NOMO-1 treated with dmso at 0.1 percent for 144 hours (cell line): ENCODE data around the gene FGF22.
"Not testable (repeated sequence)": the region's sequence is repeated elsewhere in the genome, so short reads cannot be mapped to it uniquely, and the experiment has no call there.

Source experiments
- DNase-seq: peaks from one replicate; lab custom pipeline; 2025; ENCODE audit not compliant: unreplicated experiment; lab: John Stamatoyannopoulos, UW

FGF22 gene

DNA sequence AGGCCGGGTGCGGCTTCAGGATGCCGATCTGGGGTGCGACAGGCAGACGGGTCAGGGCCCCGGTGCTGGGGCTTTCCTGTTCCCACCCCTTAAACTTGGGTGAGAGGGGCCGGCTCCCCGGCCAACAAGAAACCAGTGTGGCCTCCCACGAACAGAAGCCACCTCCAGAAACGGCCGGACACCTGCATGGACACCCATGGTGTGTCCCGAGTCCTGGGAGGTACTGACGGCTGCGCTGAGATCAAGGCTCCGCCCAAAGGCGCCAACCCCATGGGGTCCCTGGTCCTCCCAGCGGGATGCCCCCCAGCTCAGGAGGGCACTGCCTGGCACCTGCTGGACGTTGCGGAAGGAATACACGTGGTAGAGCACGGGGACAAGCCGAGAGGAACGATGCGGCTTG lies 17.9 kb upstream of the FGF22 start:
- no peak for DNase-seq

DNA sequence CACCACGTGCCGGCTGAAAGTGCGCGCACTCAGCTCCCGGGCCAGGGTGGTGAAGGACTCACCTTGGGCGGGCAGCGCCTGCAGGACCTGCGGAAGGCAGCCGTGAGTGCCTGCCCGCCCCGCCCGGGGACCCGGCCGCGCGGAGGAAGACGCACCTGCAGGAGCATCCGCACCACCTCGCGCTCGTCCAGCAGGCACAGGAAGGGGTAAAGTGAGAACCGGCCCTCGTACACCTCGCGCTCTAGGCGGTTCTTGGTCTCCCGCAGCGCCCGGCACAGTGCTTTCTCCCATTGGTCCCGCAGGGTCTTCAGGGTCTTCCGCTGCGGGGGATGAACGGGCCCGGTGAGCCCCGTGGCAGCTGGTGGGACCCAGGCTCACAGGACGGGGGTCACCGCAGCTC lies 17.0 kb upstream of the FGF22 start:
- no peak for DNase-seq

DNA sequence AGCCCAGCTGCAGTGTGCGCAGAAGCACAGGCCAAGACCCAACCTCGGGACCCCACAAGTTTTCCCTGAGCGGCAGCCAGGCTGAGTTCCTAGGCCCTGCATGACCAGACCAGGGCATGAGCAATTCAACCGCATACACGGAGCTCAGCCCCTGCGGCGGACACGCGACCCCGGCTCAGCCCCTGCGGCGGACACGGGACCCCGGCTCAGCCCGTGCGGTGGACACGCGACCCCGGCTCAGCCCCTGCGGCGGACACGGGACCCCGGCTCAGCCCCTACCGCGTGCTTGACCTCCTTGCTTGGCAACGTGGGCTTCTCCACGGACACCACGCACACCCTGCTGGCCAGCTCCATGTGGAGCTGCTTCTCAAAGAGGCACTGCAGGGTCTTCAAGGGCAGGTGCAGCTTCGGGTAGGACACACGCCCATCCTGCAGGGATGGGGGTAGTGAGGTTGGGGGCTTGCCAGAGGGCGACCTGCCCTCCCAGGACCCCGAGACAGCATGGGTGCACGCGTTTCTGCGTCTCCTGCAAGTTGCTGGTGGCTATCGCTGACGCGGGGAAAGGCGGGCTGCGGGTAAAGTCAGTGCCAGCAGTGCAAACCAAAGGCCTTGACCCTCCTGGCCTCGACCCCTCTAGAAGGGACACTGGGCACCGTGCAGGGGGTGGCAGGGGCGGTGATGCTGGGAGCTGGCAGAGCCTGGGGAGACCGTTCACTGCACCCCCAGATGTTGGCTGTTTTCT lies 16.3 kb upstream of the FGF22 start:
- no peak for DNase-seq

DNA sequence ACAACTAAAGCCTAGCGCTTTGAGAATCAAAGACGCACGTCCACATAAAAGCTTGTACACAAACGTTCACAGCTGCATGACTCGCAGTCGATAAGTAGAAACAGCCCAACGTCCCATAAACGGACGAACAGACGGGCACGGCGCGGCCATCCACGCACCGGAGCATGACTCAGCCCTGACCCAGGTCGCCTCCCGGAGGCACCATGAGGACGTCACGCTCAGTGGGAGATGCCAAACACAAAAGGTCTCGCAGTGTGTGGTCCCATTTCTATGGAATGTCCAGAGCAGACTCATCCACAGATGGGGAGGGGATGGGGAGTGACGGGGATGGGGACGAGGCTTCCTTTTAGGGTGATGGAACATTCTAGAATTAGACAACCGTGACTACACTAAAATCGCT lies 15.7 kb upstream of the FGF22 start:
- DNase-seq: no peak

DNA sequence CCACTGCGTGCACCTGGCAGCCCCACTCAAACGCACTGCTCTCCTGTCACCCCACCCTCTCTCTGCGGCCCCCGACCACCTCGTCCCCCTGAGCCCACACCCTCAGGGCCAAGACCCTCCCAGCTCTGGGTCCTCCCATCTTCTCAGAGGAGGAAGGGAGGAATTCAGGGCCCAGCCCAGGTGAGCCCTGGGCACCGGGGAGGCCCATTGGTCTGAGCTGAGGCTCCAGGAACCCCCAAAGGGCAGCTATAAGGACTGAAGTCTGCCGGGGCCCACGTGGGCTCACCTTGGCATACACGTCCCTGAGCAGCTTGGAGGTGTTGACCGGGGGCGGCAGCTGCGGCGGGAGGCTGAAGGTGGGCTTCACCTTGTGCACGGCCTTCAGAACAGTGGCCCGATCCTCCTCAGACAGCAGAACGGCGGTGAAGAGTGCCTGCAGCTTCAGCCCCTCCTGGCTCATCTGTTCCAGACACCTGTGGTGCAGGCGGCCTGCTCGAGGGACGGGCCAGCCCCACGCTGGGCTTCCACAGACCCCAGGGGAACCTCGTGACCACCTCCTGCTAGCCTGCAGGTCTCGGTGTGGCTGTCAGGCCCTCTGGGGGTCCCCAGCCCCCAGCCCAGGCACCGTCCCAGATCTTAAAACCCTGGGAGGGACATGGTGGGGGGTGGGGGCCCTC lies 15.1 kb upstream of the FGF22 start:
- DNase-seq: no peak

DNA sequence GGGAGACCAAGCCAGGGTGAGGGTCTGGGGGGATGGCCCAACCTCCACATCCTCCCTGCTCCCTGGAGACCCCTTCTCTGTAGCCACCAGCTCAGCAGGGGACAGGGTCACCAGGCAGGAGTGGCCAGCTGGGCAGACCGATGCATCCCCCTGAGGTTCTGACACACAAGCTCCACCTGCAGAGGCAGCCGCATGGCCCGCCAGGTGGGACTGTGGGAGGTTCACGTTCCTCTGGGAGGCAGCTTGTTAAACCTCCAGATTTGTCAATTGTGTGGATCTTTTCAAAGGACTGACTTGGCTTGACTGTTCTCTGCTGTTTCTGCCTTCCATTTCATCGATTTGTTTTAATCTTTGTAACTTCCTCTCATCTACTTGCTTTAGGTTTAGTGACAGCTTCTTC lies 14.4 kb upstream of the FGF22 start:
- no peak for DNase-seq

DNA sequence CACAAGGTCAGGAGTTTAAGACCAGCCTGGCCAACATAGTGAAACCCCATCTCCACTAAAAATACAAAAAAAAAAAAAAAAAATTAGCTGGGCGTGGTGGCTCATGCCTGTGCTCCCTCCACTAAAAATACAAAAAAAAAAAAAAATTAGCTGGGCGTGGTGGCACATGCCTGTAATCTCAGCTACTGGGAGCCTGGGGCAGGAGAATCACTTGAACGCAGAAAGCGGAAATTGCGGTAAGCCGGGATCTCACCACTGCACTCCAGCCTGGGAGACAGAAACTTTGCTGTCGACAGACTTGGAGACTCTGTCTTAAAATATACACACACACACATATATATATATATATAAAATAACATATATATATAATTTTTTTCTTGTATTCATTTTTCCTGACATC lies 13.1 kb upstream of the FGF22 start:
- not testable (repeated sequence) for DNase-seq

DNA sequence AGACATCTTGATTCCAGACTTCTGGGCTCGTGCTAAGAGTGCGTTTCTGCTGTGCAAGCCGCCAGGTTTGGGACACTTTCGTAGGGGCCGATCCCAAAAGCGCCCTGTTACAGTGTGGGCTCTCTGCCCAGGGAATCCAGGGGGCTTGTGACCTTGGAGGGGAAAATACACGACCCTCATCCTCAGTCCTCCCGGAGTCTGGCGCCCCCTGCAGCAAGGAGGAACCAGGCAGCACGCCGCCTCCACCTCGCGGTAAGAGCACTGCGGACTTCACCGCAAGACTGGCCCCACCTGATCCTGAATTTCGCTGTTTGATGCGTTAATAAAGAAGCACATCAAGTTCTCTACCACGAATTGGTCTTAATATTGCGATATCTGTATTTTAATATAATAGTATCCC lies 11.5 kb upstream of the FGF22 start:
- no peak for DNase-seq

DNA sequence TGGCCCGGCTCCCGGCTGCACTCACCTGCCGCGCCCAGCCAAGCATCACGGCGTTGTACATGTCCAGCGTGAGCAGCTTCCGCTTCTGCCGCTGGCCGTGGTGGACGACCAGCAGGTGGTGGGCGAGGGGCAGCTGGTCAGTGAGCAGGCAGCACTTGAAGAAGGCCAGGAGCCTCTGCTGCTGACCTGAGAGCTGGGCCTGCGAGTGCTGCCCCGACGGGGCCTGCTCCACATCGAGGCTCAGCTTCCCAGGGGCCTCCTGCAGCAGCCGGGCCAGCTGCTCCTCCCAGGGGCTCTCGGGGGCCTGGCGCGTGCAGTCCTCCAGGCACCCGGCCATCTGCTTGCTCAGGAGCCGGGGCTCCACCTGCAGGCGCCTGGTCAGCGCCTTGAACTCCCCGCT lies 10.2 kb upstream of the FGF22 start:
- DNase-seq: not testable (repeated sequence)

DNA sequence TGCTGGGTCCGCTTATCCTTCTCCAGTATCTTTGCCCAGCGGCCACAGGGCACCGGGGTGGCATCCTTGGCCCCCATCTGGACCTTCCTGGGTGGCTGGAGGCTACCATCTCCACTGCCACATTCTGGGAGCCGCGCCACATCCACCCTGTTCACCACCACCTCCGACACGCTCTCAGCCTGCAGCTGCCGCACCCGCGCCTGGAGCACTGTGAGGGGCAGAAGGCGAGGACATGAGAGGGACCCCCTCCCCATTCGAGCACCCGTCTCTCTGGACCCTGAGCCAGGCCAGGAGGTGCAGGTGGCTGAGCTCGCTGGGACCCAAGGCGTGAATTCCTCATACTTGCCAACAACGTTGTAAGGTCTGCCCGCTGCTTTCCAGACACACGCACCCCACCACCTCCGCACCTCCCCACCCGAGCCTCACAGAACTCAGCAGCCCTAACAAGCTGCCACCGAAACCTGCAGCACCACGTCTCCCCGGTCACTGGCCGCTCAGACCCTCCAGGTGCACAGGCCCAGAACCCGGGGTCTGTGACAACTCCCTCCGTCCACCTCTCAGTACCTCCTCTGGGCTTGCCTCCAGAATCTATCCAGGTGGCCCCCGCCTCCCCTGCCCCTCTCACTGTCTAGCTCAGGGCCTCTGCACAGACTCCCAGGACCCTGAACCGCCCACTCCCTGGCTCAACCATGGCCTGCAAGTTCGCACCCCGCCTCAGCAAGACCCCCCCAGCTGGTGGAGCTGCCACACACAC lies 9.5 kb upstream of the FGF22 start:
- no peak for DNase-seq

DNA sequence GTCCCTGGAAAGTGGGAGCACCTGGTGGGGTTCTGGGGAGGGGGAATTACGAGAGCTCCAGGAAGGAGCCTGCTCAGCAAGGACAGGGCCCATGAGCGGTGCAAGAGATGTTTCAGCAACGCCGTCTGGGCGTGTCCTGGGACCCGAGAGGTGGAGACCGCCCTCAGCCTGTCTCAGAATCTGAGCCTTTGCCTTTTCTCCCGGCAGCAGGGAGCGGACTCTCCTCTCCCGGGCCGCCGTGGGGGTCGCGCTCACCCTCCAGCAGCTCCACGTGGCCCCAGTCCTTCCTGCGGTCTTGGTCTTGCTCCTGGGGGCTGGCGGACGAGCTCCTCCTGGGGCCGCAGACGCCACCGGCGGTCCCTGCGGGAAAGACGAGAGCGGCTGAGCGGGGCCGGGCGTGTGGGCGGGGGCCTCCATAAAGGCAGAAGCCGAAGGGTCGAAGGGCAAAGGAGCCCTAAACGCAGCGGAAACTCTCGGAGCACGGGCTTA lies 7.1 kb upstream of the FGF22 start:
- DNase-seq: peak; percentile 37

DNA sequence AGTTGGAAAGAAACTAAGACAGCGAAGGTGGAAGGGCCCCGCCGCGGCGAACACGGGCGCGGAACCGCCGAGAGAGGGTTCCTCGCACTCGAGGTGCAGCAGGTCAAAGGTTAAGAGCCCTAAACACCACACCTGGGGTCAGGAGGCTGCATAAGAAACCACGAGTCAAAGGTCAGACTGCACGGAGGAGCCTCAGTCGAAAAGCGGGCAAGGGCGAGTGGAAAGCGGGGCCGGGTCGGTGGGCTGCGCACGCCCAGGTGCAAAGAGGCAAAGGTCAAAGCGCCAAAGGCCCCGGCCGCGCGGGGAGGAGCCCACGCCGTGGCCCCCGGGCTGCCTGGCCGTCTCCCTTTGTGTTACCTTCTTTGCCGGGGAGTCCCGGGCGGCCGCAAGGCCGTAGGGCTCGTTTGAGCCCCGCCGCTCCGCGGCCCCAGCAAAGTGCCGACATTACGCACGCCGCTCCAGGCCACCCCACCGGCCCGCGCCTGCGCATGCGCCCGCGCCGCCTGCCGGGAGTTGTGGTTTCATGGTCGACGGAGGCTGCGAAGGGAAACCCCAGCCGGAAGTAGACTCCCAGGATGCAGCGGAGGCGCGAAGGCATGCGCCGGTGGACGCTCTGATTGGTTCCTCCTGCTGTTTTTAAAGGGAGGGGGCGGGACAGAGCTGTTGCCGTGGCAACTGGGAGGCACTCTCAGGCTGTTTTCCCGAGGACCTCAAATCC lies 6.5 kb upstream of the FGF22 start, which contains the start of gene POLRMT:
TSS of gene POLRMT (minus strand) at position 470 of the 718 bp plus-strand sequence. CDS start at position 445, 25 bp downstream.
- peak; percentile 92 for DNase-seq

DNA sequence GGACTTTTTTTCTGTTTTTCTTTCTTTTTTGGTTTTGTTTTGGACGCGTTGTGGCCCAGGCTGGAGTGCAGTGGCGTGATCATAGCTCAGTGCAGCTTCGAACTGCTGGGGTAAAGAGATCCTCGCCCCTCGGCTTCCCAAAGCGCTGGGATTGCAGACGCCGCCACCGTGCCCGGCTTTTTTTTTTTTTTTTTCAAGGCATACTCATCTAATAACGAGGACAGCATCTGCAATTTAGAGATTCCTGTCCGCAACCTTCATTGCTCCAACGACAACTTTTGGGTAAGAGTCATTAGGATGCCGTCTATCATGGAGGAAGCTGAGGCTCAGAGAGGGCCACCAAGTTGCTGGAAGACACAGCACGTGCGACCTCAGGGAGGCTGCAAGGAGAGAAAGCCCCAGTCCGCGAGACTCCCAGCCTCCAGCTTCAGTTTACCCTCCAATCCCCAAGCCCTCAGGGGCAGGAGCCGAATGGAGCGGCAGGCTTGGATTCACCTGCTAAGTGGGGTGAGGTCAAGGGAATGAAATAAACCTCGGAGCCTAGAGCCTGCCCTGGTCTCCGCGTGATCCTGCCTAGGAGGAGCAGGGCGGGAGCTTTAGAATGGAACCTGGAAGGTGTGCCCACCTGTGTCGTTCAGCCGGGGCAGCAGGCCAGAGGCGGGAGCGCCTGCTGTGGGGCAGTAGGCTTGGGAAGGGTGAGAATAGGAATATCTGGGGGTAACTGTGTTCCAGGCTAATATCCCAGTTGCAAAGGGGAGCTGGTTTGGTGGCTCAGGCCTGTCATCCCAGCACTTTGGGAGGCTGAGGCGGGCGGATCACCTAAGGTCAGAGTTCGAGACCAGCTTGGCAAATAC lies 5.7 kb upstream of the FGF22 start:
- DNase-seq: no peak

DNA sequence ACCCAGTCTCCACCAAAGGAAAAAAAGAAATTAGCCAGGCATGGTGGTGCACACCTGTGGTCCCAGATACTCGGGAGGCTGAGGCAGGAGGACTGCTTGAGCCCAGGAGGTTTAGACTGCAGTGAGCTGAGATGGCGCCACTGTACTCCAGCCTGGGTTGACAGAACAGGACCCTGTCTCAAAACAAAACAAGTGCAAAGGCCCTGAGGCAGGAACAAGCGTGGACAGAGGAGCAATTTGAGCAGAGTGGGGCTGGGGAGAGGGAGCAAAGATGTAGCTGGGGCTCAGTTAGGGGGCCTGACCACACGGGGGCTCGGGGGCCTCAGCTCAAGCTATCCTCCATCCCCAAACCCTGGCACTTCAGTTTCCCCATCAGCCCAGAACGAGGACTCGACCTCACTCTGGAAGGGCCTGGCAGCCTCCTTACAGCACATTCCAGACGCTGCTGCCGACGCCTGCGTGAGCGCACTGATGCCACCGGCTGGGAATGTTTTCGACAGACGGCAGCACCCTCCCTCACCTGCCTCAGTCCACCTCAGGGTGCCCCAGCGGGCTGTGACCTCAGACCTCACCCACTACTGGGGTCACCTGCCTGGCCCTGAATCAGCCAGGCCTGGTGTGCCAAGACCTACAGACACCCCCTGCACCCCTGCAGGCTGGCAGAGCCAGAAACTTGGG lies 4.6 kb upstream of the FGF22 start:
- DNase-seq: no peak

DNA sequence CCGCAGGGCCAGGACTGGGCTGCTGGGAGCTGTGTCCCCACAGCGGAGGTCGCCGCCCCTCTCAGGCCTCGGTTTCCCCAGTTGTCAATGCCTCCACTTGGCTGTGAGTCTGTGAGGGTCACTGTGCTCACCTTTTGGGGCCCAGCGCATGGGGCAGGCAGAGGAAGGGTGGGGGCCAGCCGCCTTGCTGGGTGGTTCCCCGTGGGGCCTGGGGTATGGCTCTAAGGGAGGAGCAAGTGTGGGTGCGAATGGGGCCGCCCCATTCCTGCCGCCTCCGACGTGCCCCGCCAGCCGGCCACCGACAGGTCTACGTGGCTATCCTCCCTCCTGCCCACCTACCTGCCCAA lies 800 bp upstream of the FGF22 start:
- no peak for DNase-seq

DNA sequence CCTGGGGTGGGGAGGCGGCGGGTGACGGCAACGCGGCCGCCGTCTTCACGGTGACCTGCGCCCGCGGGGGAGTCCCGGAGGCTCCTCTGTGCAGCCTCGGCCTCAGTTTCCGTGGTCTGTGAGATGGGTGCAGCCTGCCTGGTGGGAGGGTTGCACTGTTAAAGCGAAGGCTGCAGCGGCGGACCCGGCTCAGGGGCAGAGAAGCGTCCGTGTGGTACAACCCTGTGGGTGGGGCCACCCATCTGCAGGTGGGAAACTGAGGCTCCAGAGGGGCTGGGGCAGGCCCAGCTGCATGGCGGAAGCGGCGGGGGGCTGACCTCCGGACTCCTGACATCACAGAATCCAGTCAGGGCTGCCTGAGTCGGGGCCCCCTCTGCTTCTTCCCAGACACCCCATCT lies 481 bp downstream of the FGF22 start:
- DNase-seq: no peak

DNA sequence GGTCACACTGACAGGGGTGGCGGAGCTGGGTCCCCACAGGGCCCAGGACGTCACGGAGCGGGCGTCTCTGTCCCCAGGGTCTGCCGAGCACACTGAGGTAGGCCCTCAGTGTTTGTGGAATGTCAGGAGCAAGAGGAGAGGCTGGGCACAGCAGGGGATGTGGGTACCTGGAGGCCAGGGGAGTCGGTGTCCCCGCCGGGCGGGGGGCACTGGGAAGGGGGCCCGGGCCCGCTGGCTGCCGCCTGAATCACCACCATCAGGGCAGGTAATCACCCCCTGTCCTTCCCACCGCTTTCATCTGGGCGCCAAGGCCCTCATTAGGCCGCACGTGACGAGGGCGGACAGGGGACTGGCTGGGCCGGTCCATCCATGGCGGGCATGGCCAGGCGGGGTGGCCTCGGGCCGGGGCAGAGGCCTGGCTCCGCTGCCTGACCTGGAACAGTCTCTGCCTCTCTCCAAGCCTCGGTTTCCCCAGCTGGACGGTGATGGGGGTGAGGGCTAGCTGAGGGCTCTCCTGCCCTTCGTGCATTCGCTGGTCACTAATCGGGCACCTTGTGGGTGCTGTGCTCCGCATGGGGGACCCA lies 1.0 kb downstream of the FGF22 start:
- no peak for DNase-seq

DNA sequence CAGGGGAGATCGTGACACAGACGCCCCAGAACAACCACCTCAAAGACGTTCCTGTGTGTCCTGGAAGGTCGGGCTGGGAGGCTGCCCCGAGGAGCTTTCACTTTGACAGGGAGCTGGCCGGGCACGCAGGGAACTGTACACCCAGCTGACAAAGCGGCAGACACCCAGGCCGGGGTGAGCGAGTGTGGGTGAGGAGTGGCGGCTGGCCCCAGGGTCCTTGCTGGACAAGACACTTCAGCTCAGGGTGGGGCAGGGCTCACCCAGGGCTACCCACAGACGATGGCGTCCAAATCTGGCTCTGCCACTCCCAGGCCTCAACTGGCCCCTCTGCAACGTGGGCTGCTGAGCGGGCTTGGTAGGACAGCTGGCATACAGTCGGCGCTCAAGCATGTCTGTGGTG lies 2.0 kb downstream of the FGF22 start:
- no peak for DNase-seq
